HL-60 (cell line): ENCODE data around the gene CXCL13.

ENCODE experiments used
- SPI1 ChIP-seq: IDR thresholded peaks from 2 replicates; pipeline ENCODE4 v1.6.1; 2012; ENCODE audit warnings: low read depth, mild to moderate bottlenecking, borderline replicate concordance
- TF ChIP-seq, protein P1 (sequence below): IDR thresholded peaks from one replicate; pipeline ENCODE4 v1.5.1; 2011; ENCODE audit warnings: low read length, control low read depth, inconsistent platforms; ENCODE audit not compliant: insufficient read depth
- TF ChIP-seq, protein P2 (sequence below): IDR thresholded peaks from 2 replicates; pipeline ENCODE4 v1.6.1; 2012; ENCODE audit warnings: low read depth; ENCODE audit not compliant: insufficient replicate concordance

DNA sequence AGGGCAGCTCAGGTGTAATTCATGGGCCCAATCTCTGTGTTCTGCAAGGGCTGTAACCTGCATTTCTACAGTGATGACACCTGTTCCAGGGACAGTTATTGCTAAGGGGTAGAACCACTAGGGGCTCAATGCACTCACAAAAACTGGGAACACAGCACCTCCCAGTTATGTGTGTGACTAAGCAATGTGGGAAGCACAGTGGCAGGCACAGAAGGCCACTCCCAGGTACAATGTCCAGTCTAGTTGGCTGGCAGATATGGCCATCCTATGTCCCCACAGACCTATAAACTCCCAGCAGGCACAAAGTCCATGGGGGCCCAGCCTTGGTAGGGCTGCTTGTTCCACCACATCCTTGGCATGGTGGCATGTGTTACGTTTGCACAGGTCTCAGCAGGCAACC, 25.7 kb downstream of the CXCL13 start:
- TF ChIP-seq, protein P1, sequence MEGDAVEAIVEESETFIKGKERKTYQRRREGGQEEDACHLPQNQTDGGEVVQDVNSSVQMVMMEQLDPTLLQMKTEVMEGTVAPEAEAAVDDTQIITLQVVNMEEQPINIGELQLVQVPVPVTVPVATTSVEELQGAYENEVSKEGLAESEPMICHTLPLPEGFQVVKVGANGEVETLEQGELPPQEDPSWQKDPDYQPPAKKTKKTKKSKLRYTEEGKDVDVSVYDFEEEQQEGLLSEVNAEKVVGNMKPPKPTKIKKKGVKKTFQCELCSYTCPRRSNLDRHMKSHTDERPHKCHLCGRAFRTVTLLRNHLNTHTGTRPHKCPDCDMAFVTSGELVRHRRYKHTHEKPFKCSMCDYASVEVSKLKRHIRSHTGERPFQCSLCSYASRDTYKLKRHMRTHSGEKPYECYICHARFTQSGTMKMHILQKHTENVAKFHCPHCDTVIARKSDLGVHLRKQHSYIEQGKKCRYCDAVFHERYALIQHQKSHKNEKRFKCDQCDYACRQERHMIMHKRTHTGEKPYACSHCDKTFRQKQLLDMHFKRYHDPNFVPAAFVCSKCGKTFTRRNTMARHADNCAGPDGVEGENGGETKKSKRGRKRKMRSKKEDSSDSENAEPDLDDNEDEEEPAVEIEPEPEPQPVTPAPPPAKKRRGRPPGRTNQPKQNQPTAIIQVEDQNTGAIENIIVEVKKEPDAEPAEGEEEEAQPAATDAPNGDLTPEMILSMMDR: no peak
- no peak for TF ChIP-seq SPI1
- TF ChIP-seq, protein P2, sequence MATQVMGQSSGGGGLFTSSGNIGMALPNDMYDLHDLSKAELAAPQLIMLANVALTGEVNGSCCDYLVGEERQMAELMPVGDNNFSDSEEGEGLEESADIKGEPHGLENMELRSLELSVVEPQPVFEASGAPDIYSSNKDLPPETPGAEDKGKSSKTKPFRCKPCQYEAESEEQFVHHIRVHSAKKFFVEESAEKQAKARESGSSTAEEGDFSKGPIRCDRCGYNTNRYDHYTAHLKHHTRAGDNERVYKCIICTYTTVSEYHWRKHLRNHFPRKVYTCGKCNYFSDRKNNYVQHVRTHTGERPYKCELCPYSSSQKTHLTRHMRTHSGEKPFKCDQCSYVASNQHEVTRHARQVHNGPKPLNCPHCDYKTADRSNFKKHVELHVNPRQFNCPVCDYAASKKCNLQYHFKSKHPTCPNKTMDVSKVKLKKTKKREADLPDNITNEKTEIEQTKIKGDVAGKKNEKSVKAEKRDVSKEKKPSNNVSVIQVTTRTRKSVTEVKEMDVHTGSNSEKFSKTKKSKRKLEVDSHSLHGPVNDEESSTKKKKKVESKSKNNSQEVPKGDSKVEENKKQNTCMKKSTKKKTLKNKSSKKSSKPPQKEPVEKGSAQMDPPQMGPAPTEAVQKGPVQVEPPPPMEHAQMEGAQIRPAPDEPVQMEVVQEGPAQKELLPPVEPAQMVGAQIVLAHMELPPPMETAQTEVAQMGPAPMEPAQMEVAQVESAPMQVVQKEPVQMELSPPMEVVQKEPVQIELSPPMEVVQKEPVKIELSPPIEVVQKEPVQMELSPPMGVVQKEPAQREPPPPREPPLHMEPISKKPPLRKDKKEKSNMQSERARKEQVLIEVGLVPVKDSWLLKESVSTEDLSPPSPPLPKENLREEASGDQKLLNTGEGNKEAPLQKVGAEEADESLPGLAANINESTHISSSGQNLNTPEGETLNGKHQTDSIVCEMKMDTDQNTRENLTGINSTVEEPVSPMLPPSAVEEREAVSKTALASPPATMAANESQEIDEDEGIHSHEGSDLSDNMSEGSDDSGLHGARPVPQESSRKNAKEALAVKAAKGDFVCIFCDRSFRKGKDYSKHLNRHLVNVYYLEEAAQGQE: no peak
